HG03521 (cell line): ENCODE measurements around the gene ATP8A2.
"Not testable (repeated sequence)": the region's sequence is repeated elsewhere in the genome, so short reads cannot be mapped to it uniquely, and the experiment has no call there.

ENCODE experiments used
- ATAC-seq: cut with Tn5 transposase; IDR thresholded peaks from one replicate; pipeline ENCODE4 v1.9.1; 2021; ENCODE audit warnings: mild to moderate bottlenecking, moderate library complexity; ENCODE audit not compliant: unreplicated experiment

Gene ATP8A2

GRCh38 chr13:25371875-25372283, at the start of gene ATP8A2:
TSS of gene ATP8A2 (plus strand) at chr13:25371974. CDS start at chr13:25372213, 239 bp downstream.
- ATAC-seq: no peak

- no peak for ATAC-seq
Observed at GRCh38 chr13:25324100-25324499, 47.7 kb upstream of the ATP8A2 start.

GRCh38 chr13:25329706-25330105, 42.1 kb upstream of the ATP8A2 start:
- ATAC-seq: no peak

DNA sequence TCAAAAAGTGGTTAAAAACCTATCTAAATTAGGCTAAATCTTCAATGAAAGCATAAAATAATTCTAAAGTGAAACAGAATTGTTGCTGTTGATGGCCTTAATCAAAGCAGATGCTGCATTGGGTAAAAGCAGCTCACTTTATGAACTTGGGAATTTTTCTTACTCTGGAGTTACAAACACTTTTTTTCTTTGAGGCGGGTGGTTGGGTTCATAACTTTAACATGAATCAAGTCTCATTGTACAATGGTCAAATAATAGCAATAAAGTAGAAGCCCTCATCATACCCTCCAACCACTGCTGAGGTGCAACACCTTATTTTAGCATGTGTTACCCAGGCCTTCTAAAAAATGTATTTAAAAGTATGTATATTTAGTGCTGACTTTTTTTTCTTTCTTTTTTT, 41.2 kb upstream of the ATP8A2 start:
- no peak for ATAC-seq

- no peak for ATAC-seq
Observed at GRCh38 chr13:25335856-25336255, 35.9 kb upstream of the ATP8A2 start.

- no peak for ATAC-seq
Observed at GRCh38 chr13:25345576-25345975, 26.2 kb upstream of the ATP8A2 start.

DNA sequence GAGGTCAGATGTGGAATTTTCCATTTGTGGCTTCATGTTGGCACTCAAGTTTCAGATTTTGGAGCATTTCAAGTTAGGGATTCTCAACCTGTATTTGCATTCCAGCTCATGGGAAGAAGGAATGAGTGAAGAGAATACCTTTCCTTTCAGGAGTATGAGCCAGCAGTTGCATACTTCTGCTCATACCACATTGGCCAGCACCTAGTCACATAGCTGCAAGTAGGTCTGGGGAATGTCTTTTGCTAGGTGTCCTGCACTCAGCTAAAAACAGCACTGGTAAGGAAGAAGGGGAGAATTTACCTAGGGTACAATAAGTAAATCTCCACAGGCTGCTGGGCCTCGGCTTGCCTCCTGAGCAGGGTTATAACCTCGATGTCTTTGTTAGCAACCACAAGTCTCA, 24.6 kb upstream of the ATP8A2 start:
- no peak for ATAC-seq

GRCh38 chr13:25351404-25351803, 20.4 kb upstream of the ATP8A2 start:
- ATAC-seq: no peak

DNA sequence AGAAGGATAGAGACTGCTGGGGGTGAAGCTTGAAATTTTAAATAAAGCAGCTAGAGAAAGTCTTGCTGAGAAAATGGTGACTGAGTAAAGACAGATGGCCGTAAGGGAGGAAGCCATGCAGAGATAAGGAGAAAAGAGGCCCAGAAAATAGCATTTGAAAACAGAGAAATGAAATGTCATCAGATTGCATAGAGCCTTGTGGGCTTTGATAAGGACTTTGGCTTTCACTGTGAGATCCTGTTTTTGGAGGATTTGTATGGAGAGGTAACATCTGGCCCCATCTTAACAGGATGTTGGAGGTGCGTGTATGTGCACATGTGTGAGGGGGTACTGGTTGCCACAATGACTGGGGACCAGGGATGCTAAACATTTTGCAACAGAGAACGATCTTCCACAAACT, 19.5 kb upstream of the ATP8A2 start:
- no peak for ATAC-seq

DNA sequence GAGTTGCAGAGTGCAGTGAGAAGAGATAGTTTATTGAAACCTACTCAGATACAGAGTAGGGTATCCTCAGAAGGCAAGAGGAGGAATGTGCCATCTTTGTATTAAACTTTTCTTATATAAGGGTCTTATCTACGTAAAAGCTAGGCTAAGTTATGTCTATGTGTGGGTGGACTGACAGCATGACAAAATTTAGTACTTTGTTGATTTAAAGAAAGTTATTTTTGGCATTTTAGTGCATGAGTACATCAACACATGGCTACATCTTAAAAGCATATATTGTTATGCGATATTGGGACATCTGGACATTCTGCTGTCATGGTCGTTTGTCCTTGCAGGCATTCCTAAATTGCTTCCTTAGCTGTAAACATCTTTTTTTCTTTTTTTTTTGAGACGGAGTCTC, 19.0 kb upstream of the ATP8A2 start:
- no peak for ATAC-seq

GRCh38 chr13:25353344-25353743, 18.4 kb upstream of the ATP8A2 start:
- ATAC-seq: no peak

DNA sequence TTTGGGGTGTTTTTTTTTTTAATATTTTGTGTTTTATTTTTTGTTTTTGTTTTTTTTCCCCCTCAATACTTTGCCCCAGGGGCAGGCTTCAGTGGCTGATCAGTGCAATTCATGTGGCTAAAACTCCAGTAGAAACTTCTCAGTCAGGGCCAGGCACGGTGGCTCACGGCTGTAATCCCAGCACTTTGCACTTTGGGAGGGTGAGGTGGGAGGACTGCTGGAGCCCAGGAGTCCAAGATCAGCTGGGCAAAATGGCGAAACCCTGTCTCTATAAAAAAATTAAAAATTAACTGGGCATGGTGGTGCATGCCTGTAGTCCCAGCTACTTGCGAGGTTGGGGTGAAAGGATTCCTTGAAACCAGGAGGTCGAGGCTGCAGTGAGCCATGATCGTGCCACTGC, 17.4 kb upstream of the ATP8A2 start:
- ATAC-seq: no peak

- ATAC-seq: not testable (repeated sequence)
Observed at GRCh38 chr13:25360443-25360842, 11.3 kb upstream of the ATP8A2 start.

- no peak for ATAC-seq
Observed at GRCh38 chr13:25365720-25366235, 6.0 kb upstream of the ATP8A2 start.

- no peak for ATAC-seq
Observed at GRCh38 chr13:25371158-25371874, 458 bp upstream of the ATP8A2 start.

DNA sequence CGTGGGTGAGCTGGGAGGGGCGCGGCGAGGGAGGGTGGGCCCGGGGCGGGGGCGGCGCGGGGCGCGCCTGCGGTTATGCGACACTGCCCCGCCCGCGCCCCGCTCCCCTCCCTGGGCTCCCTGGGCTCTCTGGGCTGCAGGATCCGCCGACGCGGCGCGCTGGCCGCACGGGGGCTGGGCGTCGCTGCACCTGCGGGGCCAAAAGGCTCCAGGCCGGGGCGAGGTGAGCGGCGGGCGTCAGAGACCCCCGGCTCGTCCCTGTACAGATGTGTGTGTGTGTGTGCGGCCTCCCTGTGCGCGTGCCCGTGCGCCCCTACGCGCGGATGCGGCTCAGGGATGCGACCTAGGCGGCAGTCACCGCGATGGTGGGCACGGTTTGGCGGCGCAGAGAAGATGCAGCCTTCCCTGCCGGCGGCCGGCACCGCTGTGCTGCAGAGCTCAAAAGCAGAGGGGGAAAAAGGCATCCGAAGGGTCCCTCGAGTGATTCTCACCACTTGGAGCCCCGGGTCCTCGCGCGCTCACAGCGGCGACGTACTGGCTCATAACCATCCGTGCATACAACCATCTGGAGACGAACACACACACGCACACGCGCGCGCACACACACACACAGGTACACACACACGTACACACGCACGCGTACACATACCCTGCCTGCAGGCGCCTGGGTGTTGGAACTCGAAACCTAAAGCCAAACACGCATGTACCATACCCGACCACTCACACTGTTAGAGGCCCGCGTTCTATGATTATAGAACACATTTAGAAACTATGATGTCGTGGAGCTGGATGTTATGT, 709 bp downstream of the ATP8A2 start:
- no peak for ATAC-seq

GRCh38 chr13:25375727-25376358, 4.1 kb downstream of the ATP8A2 start:
- ATAC-seq: no peak

- no peak for ATAC-seq
Observed at GRCh38 chr13:25377244-25377962, 5.6 kb downstream of the ATP8A2 start.

- no peak for ATAC-seq
Observed at GRCh38 chr13:25378528-25378927, 6.8 kb downstream of the ATP8A2 start.

DNA sequence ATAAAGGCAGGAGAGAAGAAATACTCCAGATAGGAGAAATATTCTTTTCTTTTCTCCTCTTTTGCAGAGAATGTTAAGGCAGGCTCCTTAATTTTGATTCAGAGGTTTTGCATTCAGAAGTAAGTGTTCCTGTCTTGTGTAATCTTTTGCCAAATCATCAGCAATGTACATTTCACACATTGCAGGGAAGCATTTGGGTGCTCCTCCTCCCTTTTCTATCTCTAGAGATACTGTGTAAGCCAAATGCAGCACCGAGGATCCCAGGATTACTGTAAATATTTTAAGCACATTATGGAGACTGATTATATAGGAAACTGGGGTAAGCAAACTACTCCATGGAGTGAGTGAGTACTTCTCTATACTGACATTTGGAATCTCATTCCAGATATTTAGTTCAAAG, 7.2 kb downstream of the ATP8A2 start:
- ATAC-seq: no peak

GRCh38 chr13:25380082-25380481, 8.3 kb downstream of the ATP8A2 start:
- ATAC-seq: no peak
